Measurements from ENCODE around the gene ADAM17. TPM values are rescaled to one million over a fixed set of nuclear protein-coding genes. Genes with fewer than 3 reads are reported as not detected.

ADAM17 gene
- total RNA-seq, 2 donors from 2014 or later, result 21.8 to 32.4 TPM

GRCh38 chr2:9535177-9535576, 20.5 kb downstream of the ADAM17 start:
- no peaks in the 10 kb centered on the region for H3K9me3 ChIP-seq
- TF ChIP-seq CTCF (IDR thresholded peaks at IDR 0.05), result no peak
- ATAC-seq (ENCODE audit: insufficient number of reproducible peaks, low FRiP score, low read depth) (no peak), DNase-seq (ENCODE audit: low spot score) (no peak)
- H3K4me3 ChIP-seq, result no peak overlapping the region
- no peak overlapping the region for H3K27ac ChIP-seq
- peaks cover 18 to 22% of the 10 kb centered on the region in 2 donors for H3K4me1 ChIP-seq (ENCODE audit: control insufficient read depth in 1 of 2, low read depth in 2 of 2)
- H3K36me3 ChIP-seq, result no peaks in the 10 kb centered on the region
- H3K27me3 ChIP-seq (replicated peaks; ENCODE audit: insufficient read depth), result no peaks in the 10 kb centered on the region

- no peaks in the 10 kb centered on the region for H3K9me3 ChIP-seq
- TF ChIP-seq CTCF (IDR thresholded peaks at IDR 0.05), result no peak
- peaks cover 5 to 7% of the 10 kb centered on the region in 2 donors for H3K4me1 ChIP-seq (ENCODE audit: control insufficient read depth in 1 of 2, low read depth in 2 of 2)
- DNase-seq (ENCODE audit: low spot score), result no peak
- no peak overlapping the region for H3K27ac ChIP-seq
- no peaks in the 10 kb centered on the region for H3K36me3 ChIP-seq
- ATAC-seq (ENCODE audit: insufficient number of reproducible peaks, low FRiP score, low read depth), result no peak
- no peaks in the 10 kb centered on the region for H3K27me3 ChIP-seq (replicated peaks; ENCODE audit: insufficient read depth)
- no peak overlapping the region for H3K4me3 ChIP-seq
These were observed 22.0 kb downstream of the ADAM17 start for GRCh38 chr2:9533663-9534062.

- DNase-seq (ENCODE audit: low spot score) (no peak), ATAC-seq (ENCODE audit: insufficient number of reproducible peaks, low FRiP score, low read depth) (no peak)
- no peaks in the 10 kb centered on the region for H3K36me3 ChIP-seq
- H3K9me3 ChIP-seq, result no peaks in the 10 kb centered on the region
- H3K4me3 ChIP-seq, result no peak overlapping the region
- no peaks in the 10 kb centered on the region for H3K27me3 ChIP-seq (replicated peaks; ENCODE audit: insufficient read depth)
- no peak overlapping the region for H3K27ac ChIP-seq
- peaks cover 3 to 7% of the 10 kb centered on the region in 2 donors for H3K4me1 ChIP-seq (ENCODE audit: control insufficient read depth in 1 of 2, low read depth in 2 of 2)
- no peak for TF ChIP-seq CTCF (IDR thresholded peaks at IDR 0.05)
These were observed 23.2 kb downstream of the ADAM17 start for GRCh38 chr2:9532421-9532820.

GRCh38 chr2:9527995-9528787, 27.4 kb downstream of the ADAM17 start:
- Histone ChIP-seq H3K27me3 (replicated peaks; ENCODE audit: insufficient read depth) (no peaks in the 10 kb centered on the region), H3K4me3 (no peak overlapping the region), H3K9me3 (no peaks in the 10 kb centered on the region), H3K4me1 (ENCODE audit: control insufficient read depth in 1 of 2, low read depth in 2 of 2) (peaks cover 3 to 7% of the 10 kb centered on the region in 2 donors), H3K36me3 (peaks cover 7% of the 10 kb centered on the region), H3K27ac (no peak overlapping the region)
- TF ChIP-seq CTCF (IDR thresholded peaks at IDR 0.05), result no peak
- DNase-seq (ENCODE audit: low spot score) (no peak), ATAC-seq (ENCODE audit: insufficient number of reproducible peaks, low FRiP score, low read depth) (no peak)

GRCh38 chr2:9525266-9525665, 30.4 kb downstream of the ADAM17 start:
- no peak for TF ChIP-seq CTCF (IDR thresholded peaks at IDR 0.05)
- H3K27ac ChIP-seq, result no peak overlapping the region
- H3K27me3 ChIP-seq (replicated peaks; ENCODE audit: insufficient read depth), result no peaks in the 10 kb centered on the region
- H3K9me3 ChIP-seq, result no peaks in the 10 kb centered on the region
- no peak for ATAC-seq (ENCODE audit: insufficient number of reproducible peaks, low FRiP score, low read depth)
- peaks cover 22% of the 10 kb centered on the region for H3K36me3 ChIP-seq
- H3K4me1 ChIP-seq (ENCODE audit: control insufficient read depth in 1 of 2, low read depth in 2 of 2), result peaks cover 2 to 7% of the 10 kb centered on the region in 2 donors
- H3K4me3 ChIP-seq, result no peak overlapping the region
- no peak for DNase-seq (ENCODE audit: low spot score)

Measured in thoracic aorta (tissue), 2 donors.